Fibroblast of lung (primary cell): ENCODE results near the gene DTWD1.

ENCODE experiments used
- EZH2 ChIP-seq: IDR thresholded peaks from 2 replicates; pipeline ENCODE4 v1.5.1; 2012; ENCODE audit warnings: low read length, control low read depth, mild to moderate bottlenecking; ENCODE audit errors: missing control alignments
- TF ChIP-seq, protein P1 (sequence below), 2 donors: IDR thresholded peaks in 1 of 2; conservative IDR thresholded peaks in 1 of 2; 1 replicate in 1 of 2; 2 replicates in 1 of 2; pipeline ENCODE4 v1.5.1; 2011 to 2012; ENCODE audit warnings: low read length in 2 of 2, control low read depth in 1 of 2, inconsistent platforms in 1 of 2, low read depth in 1 of 2, mild to moderate bottlenecking in 1 of 2

DNA sequence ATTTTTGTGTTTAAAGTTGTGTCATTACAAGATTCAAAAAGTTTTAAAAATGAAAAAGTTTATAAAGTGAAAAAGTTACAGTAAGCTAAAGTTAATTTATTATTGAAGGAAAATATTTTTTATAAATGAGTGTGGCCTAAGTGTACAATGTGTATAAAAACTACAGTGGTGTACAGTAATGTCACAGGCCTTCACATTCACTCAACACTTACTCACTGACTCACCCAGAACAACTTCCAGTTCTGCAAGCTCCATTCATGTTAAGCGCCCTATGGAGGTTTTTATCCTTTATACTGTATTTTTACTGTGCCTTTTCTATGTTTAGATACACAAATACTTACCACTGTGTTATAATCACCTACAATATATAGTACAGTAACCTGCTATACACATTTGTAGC lies 76.3 kb downstream of the DTWD1 start:
- TF ChIP-seq, protein P1, sequence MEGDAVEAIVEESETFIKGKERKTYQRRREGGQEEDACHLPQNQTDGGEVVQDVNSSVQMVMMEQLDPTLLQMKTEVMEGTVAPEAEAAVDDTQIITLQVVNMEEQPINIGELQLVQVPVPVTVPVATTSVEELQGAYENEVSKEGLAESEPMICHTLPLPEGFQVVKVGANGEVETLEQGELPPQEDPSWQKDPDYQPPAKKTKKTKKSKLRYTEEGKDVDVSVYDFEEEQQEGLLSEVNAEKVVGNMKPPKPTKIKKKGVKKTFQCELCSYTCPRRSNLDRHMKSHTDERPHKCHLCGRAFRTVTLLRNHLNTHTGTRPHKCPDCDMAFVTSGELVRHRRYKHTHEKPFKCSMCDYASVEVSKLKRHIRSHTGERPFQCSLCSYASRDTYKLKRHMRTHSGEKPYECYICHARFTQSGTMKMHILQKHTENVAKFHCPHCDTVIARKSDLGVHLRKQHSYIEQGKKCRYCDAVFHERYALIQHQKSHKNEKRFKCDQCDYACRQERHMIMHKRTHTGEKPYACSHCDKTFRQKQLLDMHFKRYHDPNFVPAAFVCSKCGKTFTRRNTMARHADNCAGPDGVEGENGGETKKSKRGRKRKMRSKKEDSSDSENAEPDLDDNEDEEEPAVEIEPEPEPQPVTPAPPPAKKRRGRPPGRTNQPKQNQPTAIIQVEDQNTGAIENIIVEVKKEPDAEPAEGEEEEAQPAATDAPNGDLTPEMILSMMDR (conservative IDR thresholded peaks at IDR 0.05 in 1 of 2, IDR thresholded peaks at IDR 0.05 in 1 of 2; ENCODE audit: low read depth in 1 of 2, low read length in 2 of 2) = no peak
- no peak for TF ChIP-seq EZH2
